HepG2 (cell line): ENCODE results near the gene RHBDF2. TPM values are rescaled to one million over a fixed set of nuclear protein-coding genes. Genes with fewer than 3 reads are reported as not detected.

Experiments
- ARNT ChIP-seq: fragments of 450-650 bp; IDR thresholded peaks from 2 replicates; pipeline ENCODE4 v1.6.1; 2017
- ATF1 ChIP-seq: IDR thresholded peaks from 2 replicates; pipeline ENCODE4 v1.6.1; 2016; ENCODE audit warnings: mild to moderate bottlenecking, control low read depth
- BCL6 ChIP-seq: IDR thresholded peaks from 2 replicates; pipeline ENCODE4 v1.6.1; 2016; ENCODE audit warnings: missing genetic modification reagents, missing compliant biosample characterization
- CCDC6 ChIP-seq: sonication (generic); formaldehyde crosslinking; IDR thresholded peaks from 2 replicates; pipeline ENCODE4 v1.8.1; 2022; ENCODE audit warnings: mild to moderate bottlenecking, missing genetic modification reagents, moderate library complexity
- ERF ChIP-seq: IDR thresholded peaks from 2 replicates; pipeline ENCODE4 v1.6.1; 2018; ENCODE audit warnings: missing biosample characterization, missing genetic modification reagents
- GATAD2A ChIP-seq: IDR thresholded peaks from 2 replicates; pipeline ENCODE4 v1.6.1; 2016
- HDAC2 ChIP-seq: sonication (generic); formaldehyde crosslinking; IDR thresholded peaks from 2 replicates; pipeline ENCODE4 v1.4.0; 2020; ENCODE audit warnings: missing genetic modification reagents
- KMT2A ChIP-seq: sonication (generic); formaldehyde crosslinking; IDR thresholded peaks from 2 replicates; pipeline ENCODE4 v1.4.0; 2020; ENCODE audit warnings: missing genetic modification reagents
- MED1 ChIP-seq: sonication (generic); formaldehyde crosslinking; IDR thresholded peaks from 2 replicates; pipeline ENCODE4 v1.4.0; 2020; ENCODE audit warnings: missing genetic modification reagents
- MTA1 ChIP-seq: sonication (generic); formaldehyde crosslinking; IDR thresholded peaks from 2 replicates; pipeline ENCODE4 v1.4.0; 2020; ENCODE audit warnings: missing genetic modification reagents, mild to moderate bottlenecking, borderline replicate concordance
- NCOA1 ChIP-seq: sonication (generic); formaldehyde crosslinking; IDR thresholded peaks from 2 replicates; pipeline ENCODE4 v1.9.0; 2021; ENCODE audit warnings: missing genetic modification reagents
- NFKB2 ChIP-seq: sonication (generic); formaldehyde crosslinking; IDR thresholded peaks from 2 replicates; pipeline ENCODE4 v1.4.0; 2020; ENCODE audit warnings: missing genetic modification reagents, borderline replicate concordance
- NFRKB ChIP-seq: fragments of 450-650 bp; IDR thresholded peaks from 2 replicates; pipeline ENCODE4 v1.6.1; 2017
- PAX8 ChIP-seq: sonication (generic); formaldehyde crosslinking; IDR thresholded peaks from 2 replicates; pipeline ENCODE4 v1.8.0; 2022; ENCODE audit warnings: mild to moderate bottlenecking, missing genetic modification reagents, borderline replicate concordance
- PAXIP1 ChIP-seq: sonication (generic); formaldehyde crosslinking; conservative IDR thresholded peaks from 2 replicates; pipeline ENCODE4 v1.4.0; 2020; ENCODE audit warnings: mild to moderate bottlenecking, missing genetic modification reagents, moderate library complexity
- PCBP1 ChIP-seq: fragments of 200-400 bp; formaldehyde crosslinking; IDR thresholded peaks from 2 replicates; pipeline ENCODE4 v1.6.1; 2017; ENCODE audit warnings: mild to moderate bottlenecking, low read depth, low read length, borderline replicate concordance
- POGK ChIP-seq: sonication (generic); formaldehyde crosslinking; conservative IDR thresholded peaks from 2 replicates; pipeline ENCODE4 v1.8.0; 2022; ENCODE audit warnings: mild to moderate bottlenecking, moderate library complexity, missing genetic modification reagents
- POGZ ChIP-seq: sonication (generic); formaldehyde crosslinking; IDR thresholded peaks from 2 replicates; pipeline ENCODE4 v1.4.0; 2020; ENCODE audit warnings: mild to moderate bottlenecking, missing genetic modification reagents
- SALL2 ChIP-seq: sonication (generic); formaldehyde crosslinking; IDR thresholded peaks from 2 replicates; pipeline ENCODE4 v1.8.1; 2023; ENCODE audit warnings: mild to moderate bottlenecking, missing genetic modification reagents, inconsistent platforms
- TEAD2 ChIP-seq: sonication (generic); formaldehyde crosslinking; IDR thresholded peaks from 2 replicates; pipeline ENCODE4 v1.9.0; 2021; ENCODE audit warnings: missing genetic modification reagents
- ZIK1 ChIP-seq: sonication (generic); formaldehyde crosslinking; IDR thresholded peaks from 2 replicates; pipeline ENCODE4 v1.5.0; 2020; ENCODE audit warnings: mild to moderate bottlenecking, low read depth, missing genetic modification reagents, borderline replicate concordance
- ZNF121 ChIP-seq: sonication (generic); formaldehyde crosslinking; IDR thresholded peaks from 2 replicates; pipeline ENCODE4 v1.5.0; 2020; ENCODE audit warnings: mild to moderate bottlenecking, missing genetic modification reagents
- ZNF33B ChIP-seq: sonication (generic); formaldehyde crosslinking; IDR thresholded peaks from 2 replicates; pipeline ENCODE4 v1.5.1; 2020; ENCODE audit warnings: mild to moderate bottlenecking, missing genetic modification reagents
- ZNF468 ChIP-seq: sonication (generic); formaldehyde crosslinking; IDR thresholded peaks from 2 replicates; pipeline ENCODE4 v1.8.0; 2022; ENCODE audit warnings: mild to moderate bottlenecking, moderate library complexity, missing genetic modification reagents
- ZNF564 ChIP-seq: sonication (generic); formaldehyde crosslinking; IDR thresholded peaks from 2 replicates; pipeline ENCODE4 v1.8.1; 2023; ENCODE audit warnings: mild to moderate bottlenecking, missing genetic modification reagents
- ZNF629 ChIP-seq: sonication (generic); formaldehyde crosslinking; conservative IDR thresholded peaks from 2 replicates; pipeline ENCODE4 v1.5.0; 2020; ENCODE audit warnings: missing genetic modification reagents
- polyA plus RNA-seq, 8 experiments: library from polyadenylated mRNA; depleted of rRNA in 3 of 8; stranded (reverse) in 7 of 8; unstranded in 1 of 8; fragments of >200 nt; fragmentation: Illumina TruSeq in 4 of 8; extraction: Trizol in 4 of 8; gene quantifications; 2 replicates each; pipeline versions ENCODE4 v1.2.1 to v1.2.3, GENCODE V29; 2011 to 2016; ENCODE audit warnings: low read depth in 4 of 8, missing spikeins in 1 of 8, mixed read lengths in 1 of 8; ENCODE audit not compliant: insufficient read depth in 1 of 8
- total RNA-seq, 5 experiments: library from RNA; depleted of rRNA; stranded (reverse); fragments of >200 nt; fragmentation: Illumina TruSeq; extraction: Trizol; gene quantifications; 2 replicates each; pipeline ENCODE4 v1.2.3, GENCODE V29; 2016; ENCODE audit warnings: low read depth in 1 of 5
- TF ChIP-seq, protein P1 (sequence below): IDR thresholded peaks from 2 replicates; pipeline ENCODE4 v1.6.1; 2016; ENCODE audit warnings: low read depth, borderline replicate concordance

The RHBDF2 gene
- total and polyA plus RNA-seq, 2 of the 13 experiments (the other 11 are each of a cell fraction or from before 2014, with no cell fraction given): 7.8 to 24.2 TPM

DNA sequence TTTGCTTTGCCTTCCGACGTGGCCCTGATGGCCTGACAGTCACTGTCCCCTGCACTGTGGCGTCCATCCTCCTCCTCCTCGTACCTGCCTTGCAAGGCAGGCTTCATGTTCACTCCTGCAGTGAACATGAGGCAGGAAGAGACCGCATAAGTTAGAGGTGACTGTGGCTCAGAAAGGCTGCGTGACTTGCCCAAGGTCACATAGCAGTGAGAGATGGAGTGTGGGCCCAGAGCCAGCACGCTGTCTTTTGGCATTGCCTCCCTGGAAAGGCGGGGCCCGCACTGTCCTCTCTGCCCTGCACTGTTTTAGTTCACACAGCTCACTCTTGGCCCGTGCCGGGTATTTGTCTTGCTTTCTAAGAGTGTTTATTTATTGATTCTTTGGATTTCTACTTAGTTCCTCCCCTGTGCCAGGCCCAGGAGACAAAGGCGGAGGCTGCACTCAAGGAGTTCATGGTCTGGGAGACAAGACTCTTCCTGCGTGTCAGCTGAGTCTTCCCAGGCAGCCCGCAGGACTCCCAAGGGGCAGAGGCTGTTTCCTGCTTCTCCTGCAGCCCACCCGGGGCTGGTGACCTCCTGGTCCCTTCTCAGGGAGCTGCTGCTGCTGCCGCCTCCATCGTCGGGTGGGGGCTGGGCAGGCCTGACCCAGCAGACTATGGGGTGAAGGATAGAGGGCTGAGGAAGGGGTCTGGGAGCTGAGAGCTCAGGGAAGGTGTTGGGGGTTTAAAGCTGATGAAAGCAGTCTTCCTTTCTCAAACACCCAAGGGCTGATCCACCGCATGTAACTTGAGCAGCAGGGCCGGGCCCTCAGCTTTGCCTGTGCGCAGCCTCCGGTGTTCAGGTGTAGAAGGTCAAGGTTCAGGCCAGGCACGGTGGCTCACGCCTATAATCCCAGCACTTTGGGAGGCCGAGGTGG is 23.6 kb upstream of the RHBDF2 start (continued):
- TF ChIP-seq ZNF121 (CRISPR knock-in tag): 0 out of 2 replicates have a peak, but pooled peaks have one; percentile 16
- no peak for TF ChIP-seq ATF1 (CRISPR knock-in tag)
- peak; percentile 85 for TF ChIP-seq HDAC2 (CRISPR knock-in tag)
- peak; percentile 75 for TF ChIP-seq PAXIP1 (CRISPR knock-in tag)
- TF ChIP-seq CCDC6: no peak
- TF ChIP-seq POGK: no peak; the same call in 1 of the 2 replicates
- peak; percentile 24; the same call in 1 of the 2 replicates for TF ChIP-seq SALL2 (CRISPR knock-in tag)
- TF ChIP-seq MED1 (CRISPR knock-in tag): peak; percentile 24
- peak; percentile 64; the same call in 1 of the 2 replicates for TF ChIP-seq NCOA1 (CRISPR knock-in tag)
- TF ChIP-seq PAX8 (CRISPR knock-in tag): no peak
- TF ChIP-seq, protein P1, sequence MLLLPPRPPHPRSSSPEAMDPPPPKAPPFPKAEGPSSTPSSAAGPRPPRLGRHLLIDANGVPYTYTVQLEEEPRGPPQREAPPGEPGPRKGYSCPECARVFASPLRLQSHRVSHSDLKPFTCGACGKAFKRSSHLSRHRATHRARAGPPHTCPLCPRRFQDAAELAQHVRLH: 0 out of 2 replicates have a peak, but pooled peaks have one; percentile 33
- no peak for TF ChIP-seq ZNF33B (CRISPR knock-in tag)
- TF ChIP-seq KMT2A (CRISPR knock-in tag): no peak; the same call in none of the 2 replicates
- peak; percentile 25; the same call in 1 of the 2 replicates for TF ChIP-seq POGZ (CRISPR knock-in tag)
- TF ChIP-seq NFRKB: no peak
- no peak; the same call in 1 of the 2 replicates for TF ChIP-seq ERF (CRISPR knock-in tag)
- TF ChIP-seq PCBP1: 0 out of 2 replicates have a peak, but pooled peaks have one; percentile 34
- TF ChIP-seq BCL6 (CRISPR knock-in tag): peak; percentile 95
- no peak for TF ChIP-seq ZNF564 (CRISPR knock-in tag)
- no peak for TF ChIP-seq ARNT
- peak; percentile 62; the same call in 1 of the 2 replicates for TF ChIP-seq ZIK1
- no peak for TF ChIP-seq ZNF468
- peak; percentile 43; the same call in 1 of the 2 replicates for TF ChIP-seq NFKB2 (CRISPR knock-in tag)
- TF ChIP-seq TEAD2: no peak
- peak; percentile 71; the same call in 1 of the 2 replicates for TF ChIP-seq GATAD2A
- peak; percentile 44; the same call in 1 of the 2 replicates for TF ChIP-seq ZNF629 (CRISPR knock-in tag)
- TF ChIP-seq MTA1 (CRISPR knock-in tag): peak; percentile 86; the same call in 1 of the 2 replicates
